UCSD-AML1 (cell line): ENCODE data around the gene APBB3.

Experiments
- DNase-seq: peaks from one replicate; lab custom pipeline; 2025; ENCODE audit not compliant: unreplicated experiment; lab: John Stamatoyannopoulos, UW

Gene APBB3

DNA sequence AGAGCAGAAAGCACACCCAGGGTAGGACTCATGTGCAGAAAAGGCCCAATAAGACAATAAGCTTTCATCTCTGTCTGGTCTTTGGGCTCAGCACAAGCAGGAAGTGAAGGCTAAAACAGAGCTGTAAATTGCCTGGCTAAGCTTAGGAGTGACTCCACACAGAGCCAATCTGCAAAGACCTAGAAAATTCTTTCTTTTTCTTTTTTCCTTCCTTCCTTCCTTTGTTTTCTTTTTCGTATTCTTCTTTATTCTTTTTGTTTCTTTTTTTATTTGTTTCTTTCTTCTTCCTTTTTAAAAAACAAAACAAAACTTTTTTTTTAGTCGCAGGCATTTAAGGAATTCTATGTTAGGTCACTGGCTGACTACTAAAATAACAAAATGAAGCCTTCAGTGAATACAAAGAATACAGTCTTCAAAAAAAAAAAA is 12.4 kb upstream of the APBB3 start:
- no peak for DNase-seq

GRCh38 chr5:140575309-140575708 is 10.9 kb upstream of the APBB3 start:
- peak; percentile 78 for DNase-seq

GRCh38 chr5:140574165-140574564 is 9.8 kb upstream of the APBB3 start:
- no peak for DNase-seq

DNA sequence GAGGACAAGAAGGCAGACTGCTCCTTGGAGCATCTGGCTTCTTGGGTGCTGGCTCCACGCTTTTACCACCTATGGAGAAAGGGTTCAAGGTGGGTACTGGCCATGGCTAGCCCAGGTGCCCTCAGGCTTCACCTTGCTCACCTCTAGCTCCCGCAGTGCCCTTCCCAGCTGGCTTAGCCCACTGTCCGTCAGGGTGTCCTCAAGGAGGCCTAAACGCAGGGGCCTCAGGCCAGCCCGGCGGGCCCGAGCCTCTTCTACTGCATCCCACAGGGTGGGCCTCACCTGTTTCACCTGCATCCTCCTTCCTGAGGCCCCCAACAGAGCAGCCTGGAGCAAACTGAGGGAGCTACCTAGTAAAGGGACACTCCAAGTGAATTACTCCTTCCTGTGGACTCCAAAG is 9.3 kb upstream of the APBB3 start:
- no peak for DNase-seq

GRCh38 chr5:140571105-140571504 is 6.7 kb upstream of the APBB3 start:
- DNase-seq = no peak

DNA sequence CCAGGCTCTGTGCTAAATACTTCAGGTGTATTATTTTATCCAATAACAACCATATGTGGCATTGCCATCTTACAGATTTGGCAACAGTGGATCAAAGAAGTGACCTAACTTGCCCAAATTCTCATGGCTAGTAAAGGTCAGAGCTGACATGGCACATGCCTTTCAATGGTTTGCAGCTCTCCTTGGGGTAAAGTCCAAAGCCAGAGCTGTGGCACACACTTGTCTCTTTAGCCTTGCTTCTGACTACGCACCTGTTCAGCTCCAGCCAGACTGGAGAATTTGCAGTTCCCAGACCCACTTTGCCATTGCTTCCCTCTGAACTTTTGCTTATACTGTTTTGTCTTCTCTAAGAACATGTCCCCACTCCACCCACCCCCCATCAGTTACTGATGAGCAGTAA is 6.1 kb upstream of the APBB3 start:
- DNase-seq = no peak

DNA sequence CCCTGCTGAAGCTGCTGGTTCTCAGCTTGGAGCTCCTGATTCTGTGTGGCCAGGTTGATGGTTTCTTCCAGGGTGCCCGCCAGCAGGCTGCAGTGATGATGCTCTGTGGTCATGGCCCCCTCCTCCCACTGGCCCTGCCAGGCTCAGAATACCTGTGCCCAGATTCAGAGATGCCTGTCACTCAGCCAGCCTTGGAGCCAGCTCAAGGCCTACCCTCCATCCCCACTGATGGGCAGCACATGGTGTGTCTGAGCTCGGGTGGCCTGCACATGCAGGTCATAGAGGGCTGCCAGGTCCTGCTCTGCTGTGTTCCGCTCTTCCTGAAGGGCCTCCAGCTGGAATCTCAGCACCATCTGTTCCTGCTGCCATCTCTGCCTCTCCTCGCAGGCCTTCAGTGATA is 5.7 kb upstream of the APBB3 start:
- DNase-seq = no peak

DNA sequence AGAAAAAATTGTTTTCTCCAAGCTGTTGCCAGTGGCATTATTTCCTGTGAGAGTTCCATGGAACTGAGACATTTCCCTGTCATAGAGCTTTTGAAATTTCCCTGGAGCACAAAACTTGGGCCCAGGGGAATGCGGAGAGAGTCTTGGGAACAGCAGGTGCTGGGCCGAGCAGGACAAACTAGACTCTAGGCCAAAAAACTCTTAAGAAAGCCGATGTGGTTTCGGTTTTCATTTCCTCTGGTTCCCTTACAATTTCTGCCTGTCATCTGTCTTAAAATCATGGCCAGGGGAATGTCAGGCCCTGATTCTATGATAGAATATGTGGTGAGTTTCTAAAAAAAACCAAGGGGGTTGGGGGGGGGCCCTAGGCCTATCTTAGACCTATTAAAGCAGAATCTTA is 4.8 kb upstream of the APBB3 start:
- no peak for DNase-seq

- no peak for DNase-seq
Observed at GRCh38 chr5:140568443-140569063, 4.2 kb upstream of the APBB3 start.

- DNase-seq = no peak
Observed at GRCh38 chr5:140567871-140568270, 3.5 kb upstream of the APBB3 start.

GRCh38 chr5:140567136-140567818 is 2.9 kb upstream of the APBB3 start:
- DNase-seq = no peak

DNA sequence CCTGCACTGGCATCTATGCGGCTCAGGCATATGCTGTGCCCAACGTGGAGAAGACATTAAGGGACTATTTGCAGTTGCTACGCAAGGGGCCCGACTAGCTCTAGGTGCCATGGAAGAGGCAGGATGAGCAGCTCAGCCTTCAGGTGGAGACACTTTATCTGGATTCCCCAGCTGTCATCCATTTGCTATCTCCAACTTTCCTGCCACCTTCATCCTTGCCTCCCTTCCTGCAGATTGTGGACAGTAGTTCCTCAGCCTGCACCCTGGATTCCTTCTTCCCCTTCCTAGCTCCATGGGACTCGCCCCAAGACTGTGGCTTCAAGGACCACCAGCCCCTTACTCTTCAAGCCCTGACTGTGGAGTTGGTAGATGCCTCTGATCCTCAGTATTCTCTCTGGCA is 2.3 kb upstream of the APBB3 start:
- no peak for DNase-seq

GRCh38 chr5:140565780-140566095 is 1.3 kb upstream of the APBB3 start:
- DNase-seq = no peak

DNA sequence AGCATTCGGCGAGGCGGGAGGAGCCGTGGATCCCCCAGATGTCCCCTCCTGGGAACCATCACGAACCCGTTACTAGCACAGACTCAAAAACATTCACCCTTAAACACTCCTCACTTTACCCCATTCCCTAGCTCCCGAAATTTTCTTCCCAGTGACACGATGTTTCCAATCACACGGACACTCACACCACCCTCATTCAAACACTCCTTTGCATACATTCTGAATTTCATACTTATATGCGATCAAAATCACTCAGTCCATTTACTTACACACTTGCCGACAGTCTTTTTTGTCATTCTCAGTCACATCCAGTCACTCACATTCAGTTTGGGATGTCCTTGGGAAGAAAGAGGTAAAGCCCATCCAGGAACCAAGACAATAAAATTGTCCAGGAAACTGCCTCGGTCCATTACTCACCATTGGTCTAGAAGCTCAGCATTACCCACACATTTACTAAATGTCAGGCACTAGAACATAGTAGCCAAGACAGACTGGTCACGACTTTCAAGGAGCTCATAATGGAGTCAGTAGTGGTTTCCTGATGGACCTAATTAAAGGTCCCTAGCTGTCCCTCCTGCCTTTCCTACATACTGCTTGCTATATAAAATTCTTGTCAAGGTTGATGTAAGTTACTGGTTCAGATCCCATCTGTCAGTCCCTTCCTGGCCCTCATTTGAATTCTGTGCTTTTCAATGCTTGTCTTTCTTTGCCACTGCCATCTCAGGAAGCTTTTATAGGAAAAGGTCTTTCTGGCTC is 804 bp upstream of the APBB3 start:
- no peak for DNase-seq

GRCh38 chr5:140563596-140563995 is 802 bp downstream of the APBB3 start:
- no peak for DNase-seq

DNA sequence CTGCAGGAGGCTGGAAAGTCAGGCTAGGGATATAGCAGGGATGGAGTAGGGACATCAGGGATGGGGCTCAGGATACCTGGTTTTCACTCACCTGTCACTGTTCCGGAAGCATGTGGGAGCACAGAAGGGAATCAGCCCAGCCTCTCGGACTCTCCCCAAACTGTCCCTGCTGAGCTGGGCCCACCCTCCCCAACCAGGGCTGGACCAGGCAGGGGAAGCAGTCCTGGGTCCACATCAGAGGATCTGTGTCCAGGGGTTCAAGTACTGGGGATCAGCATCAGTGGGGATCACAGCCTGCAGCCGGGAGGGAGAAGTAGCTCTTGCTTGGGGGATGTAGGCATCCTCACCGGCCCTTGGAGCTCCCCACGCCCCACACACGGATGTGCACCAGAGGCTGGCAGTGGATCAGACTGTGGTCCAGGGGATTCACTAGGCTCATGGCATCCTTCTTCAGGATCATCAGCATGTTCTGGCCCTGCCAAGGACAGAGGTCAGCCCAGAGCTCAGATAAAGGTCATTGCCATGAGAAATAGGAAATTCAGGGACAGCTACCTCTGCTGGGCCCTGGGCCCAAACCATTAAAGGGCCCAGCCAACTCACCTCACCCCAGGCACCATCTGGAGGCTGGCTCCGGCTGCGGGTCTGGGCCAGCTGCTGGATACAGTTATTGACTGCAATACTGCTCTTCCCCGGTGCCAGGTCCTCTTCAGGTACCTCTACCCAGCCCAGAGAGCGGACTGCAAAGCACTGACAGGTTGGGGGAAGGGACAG is 2.5 kb downstream of the APBB3 start:
- no peak for DNase-seq

- no peak for DNase-seq
Observed at GRCh38 chr5:140560227-140560626, 4.2 kb downstream of the APBB3 start.

GRCh38 chr5:140558542-140558941 is 5.9 kb downstream of the APBB3 start:
- no peak for DNase-seq

GRCh38 chr5:140557965-140558364 is 6.4 kb downstream of the APBB3 start:
- DNase-seq = no peak

GRCh38 chr5:140557136-140557805 is 7.1 kb downstream of the APBB3 start, which contains the start of gene SRA1:
TSS of gene SRA1 (minus strand) at chr5:140557473. CDS start at chr5:140557452, 21 bp downstream.
- DNase-seq = peak; percentile 93

GRCh38 chr5:140556438-140556837 is 8.0 kb downstream of the APBB3 start:
- no peak for DNase-seq
